Keratinocyte (primary cell): ENCODE results near the gene HAT1. TPM values are rescaled to one million over a fixed set of nuclear protein-coding genes. Genes with fewer than 3 reads are reported as not detected.

Source experiments
- DNase-seq: peaks from one replicate; pipeline ENCODE4 v3.0.0-alpha.2; 2011; ENCODE audit warnings: low read depth, missing footprints, low spot score
- FAIRE-seq: peaks from 2 replicates; lab custom pipeline; 2011; peaks lifted over from hg19 to GRCh38; lab: Jason Lieb, UNC
- H2AFZ ChIP-seq: 2 replicates; pipeline ENCODE4 v1.6.0; 2012; ENCODE audit warnings: low read length, control low read depth, inconsistent platforms; ENCODE audit not compliant: control insufficient read depth
- H3K27ac ChIP-seq: 2 replicates; pipeline ENCODE4 v1.5.1; 2011; ENCODE audit warnings: low read length; ENCODE audit not compliant: control insufficient read depth, insufficient read depth
- H3K27me3 ChIP-seq: 3 replicates; pipeline ENCODE4 v1.6.0; 2011; ENCODE audit warnings: low read length; ENCODE audit not compliant: control insufficient read depth, insufficient read depth; ENCODE audit errors: extremely low read depth
- H3K36me3 ChIP-seq, 2 experiments: 2 replicates in 1 of 2; 3 replicates in 1 of 2; pipeline ENCODE4 v1.5.1; 2011; ENCODE audit warnings: low read length in 2 of 2, mild to moderate bottlenecking in 1 of 2; ENCODE audit not compliant: control insufficient read depth in 2 of 2, insufficient read depth in 2 of 2; ENCODE audit errors: extremely low read depth in 1 of 2
- H3K4me1 ChIP-seq: 3 replicates; pipeline ENCODE4 v1.5.1; 2011; ENCODE audit warnings: low read length; ENCODE audit not compliant: control insufficient read depth, insufficient read depth; ENCODE audit errors: extremely low read depth
- H3K4me2 ChIP-seq: 3 replicates; pipeline ENCODE4 v1.6.0; 2011; ENCODE audit warnings: low read depth, low read length; ENCODE audit not compliant: control insufficient read depth, insufficient read depth; ENCODE audit errors: extremely low read depth
- H3K4me3 ChIP-seq, 3 experiments: fragments of 200-600 bp in 1 of 3; sonication (generic) in 1 of 3; 2 replicates in 2 of 3; 3 replicates in 1 of 3; pipeline ENCODE4 v1.5.1; 2011 to 2016; ENCODE audit warnings: low read length in 3 of 3, mild to moderate bottlenecking in 3 of 3, control low read depth in 2 of 3, inconsistent platforms in 1 of 3, low read depth in 1 of 3, mixed read lengths in 1 of 3, mixed run types in 1 of 3, moderate library complexity in 1 of 3; ENCODE audit not compliant: control insufficient read depth in 2 of 3, insufficient read depth in 2 of 3; ENCODE audit errors: extremely low read depth in 1 of 3
- H3K79me2 ChIP-seq: 2 replicates; pipeline ENCODE4 v1.6.0; 2012; ENCODE audit warnings: low read length; ENCODE audit not compliant: control insufficient read depth, insufficient read depth
- H3K9ac ChIP-seq: 3 replicates; pipeline ENCODE4 v1.6.0; 2011; ENCODE audit warnings: low read length; ENCODE audit not compliant: control insufficient read depth, insufficient read depth; ENCODE audit errors: extremely low read depth
- H3K9me1 ChIP-seq: 3 replicates; pipeline ENCODE4 v1.6.0; 2011; ENCODE audit warnings: low read length; ENCODE audit not compliant: control insufficient read depth, insufficient read depth; ENCODE audit errors: extremely low read depth
- H3K9me3 ChIP-seq: 2 replicates; pipeline ENCODE4 v1.5.1; 2012; ENCODE audit warnings: low read depth, low read length; ENCODE audit not compliant: control insufficient read depth
- H4K20me1 ChIP-seq: 3 replicates; pipeline ENCODE4 v1.6.0; 2011; ENCODE audit warnings: low read length; ENCODE audit not compliant: control insufficient read depth, insufficient read depth; ENCODE audit errors: extremely low read depth
- EZH2 ChIP-seq: IDR thresholded peaks from one replicate; pipeline ENCODE4 v1.6.1; 2012; ENCODE audit warnings: inconsistent platforms, mild to moderate bottlenecking, low read length, moderate library complexity
- dilution Hi-C: fragments of 300-500 bp; cut with MboI; formaldehyde crosslinking; loops from one replicate; pipeline ENCODE4 v1.7.0; 2020; ENCODE audit warnings: low sequenced_read_pairs; ENCODE audit not compliant: extremely low pct_ligation_motif_present
- polyA plus RNA-seq, 5 experiments: library from polyadenylated mRNA; depleted of rRNA in 3 of 5; stranded (reverse) in 3 of 5; stranded (forward) in 1 of 5; unstranded in 1 of 5; fragments of >200 nt; gene quantifications; 1 replicate in 1 of 5; 2 replicates in 3 of 5; 3 replicates in 1 of 5; pipeline versions ENCODE4 v1.2.1 to v1.2.3, GENCODE V29; 2011 to 2012; ENCODE audit warnings: missing spikeins in 2 of 5, low read depth in 1 of 5, low replicate concordance in 1 of 5
- TF ChIP-seq, protein P1 (sequence below), 3 experiments: IDR thresholded peaks in 1 of 3; conservative IDR thresholded peaks in 1 of 3; optimal IDR thresholded peaks in 1 of 3; 2 replicates in 2 of 3; 3 replicates in 1 of 3; pipeline versions ENCODE3 to v1.5.1; 2011; ENCODE audit warnings: low read length in 3 of 3, mild to moderate bottlenecking in 3 of 3, moderate library complexity in 2 of 3, control low read depth in 1 of 3, inconsistent platforms in 1 of 3; ENCODE audit not compliant: insufficient read depth in 2 of 3; ENCODE audit errors: extremely low read depth in 1 of 3

HAT1 gene
- polyA plus RNA-seq, 1 donor (not counting 4 experiments of a cell fraction or from before 2014, with no cell fraction given): 91.2 TPM

DNA sequence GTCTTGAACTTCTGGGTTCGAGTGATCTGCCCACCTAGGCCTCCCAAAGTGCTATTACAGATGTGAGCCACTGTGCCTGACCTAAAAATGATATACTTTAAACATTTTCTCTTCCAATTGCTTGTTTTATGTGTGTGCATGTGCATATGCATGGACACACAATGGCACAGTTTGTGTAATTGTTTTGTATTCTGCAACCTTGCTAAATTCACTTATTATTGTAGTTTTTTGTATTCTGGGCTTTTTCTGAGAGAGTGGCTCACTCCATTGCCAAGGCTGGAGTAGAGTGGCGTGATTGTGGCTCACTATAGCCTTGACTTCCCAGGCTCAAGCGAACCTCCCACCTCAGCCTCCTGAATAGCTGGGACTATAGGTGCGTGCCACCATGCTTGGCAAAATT lies 8.1 kb downstream of the HAT1 start:
- Histone ChIP-seq H4K20me1 (no peaks in the 10 kb centered on the region), H2AFZ (no peak overlapping the region), H3K36me3 (no peaks in the 10 kb centered on the region), H3K4me3 (no peak overlapping the region), H3K4me1 (no peaks in the 10 kb centered on the region), H3K9ac (no peak overlapping the region), H3K4me2 (no peak overlapping the region), H3K9me1 (no peaks in the 10 kb centered on the region), H3K27ac (no peak overlapping the region), H3K27me3 (no peaks in the 10 kb centered on the region), H3K9me3 (no peaks in the 10 kb centered on the region), H3K79me2 (peaks cover 70% of the 10 kb centered on the region)
- DNase-seq: no peak
- FAIRE-seq: no peak
- TF ChIP-seq, protein P1, sequence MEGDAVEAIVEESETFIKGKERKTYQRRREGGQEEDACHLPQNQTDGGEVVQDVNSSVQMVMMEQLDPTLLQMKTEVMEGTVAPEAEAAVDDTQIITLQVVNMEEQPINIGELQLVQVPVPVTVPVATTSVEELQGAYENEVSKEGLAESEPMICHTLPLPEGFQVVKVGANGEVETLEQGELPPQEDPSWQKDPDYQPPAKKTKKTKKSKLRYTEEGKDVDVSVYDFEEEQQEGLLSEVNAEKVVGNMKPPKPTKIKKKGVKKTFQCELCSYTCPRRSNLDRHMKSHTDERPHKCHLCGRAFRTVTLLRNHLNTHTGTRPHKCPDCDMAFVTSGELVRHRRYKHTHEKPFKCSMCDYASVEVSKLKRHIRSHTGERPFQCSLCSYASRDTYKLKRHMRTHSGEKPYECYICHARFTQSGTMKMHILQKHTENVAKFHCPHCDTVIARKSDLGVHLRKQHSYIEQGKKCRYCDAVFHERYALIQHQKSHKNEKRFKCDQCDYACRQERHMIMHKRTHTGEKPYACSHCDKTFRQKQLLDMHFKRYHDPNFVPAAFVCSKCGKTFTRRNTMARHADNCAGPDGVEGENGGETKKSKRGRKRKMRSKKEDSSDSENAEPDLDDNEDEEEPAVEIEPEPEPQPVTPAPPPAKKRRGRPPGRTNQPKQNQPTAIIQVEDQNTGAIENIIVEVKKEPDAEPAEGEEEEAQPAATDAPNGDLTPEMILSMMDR (optimal IDR thresholded peaks at IDR 0.05 in 1 of 3, IDR thresholded peaks at IDR 0.05 in 1 of 3, conservative IDR thresholded peaks at IDR 0.05 in 1 of 3; ENCODE audit: extremely low read depth in 1 of 3, insufficient read depth in 2 of 3, low read length in 3 of 3): no peak
- no peak for TF ChIP-seq EZH2
- dilution Hi-C loops: no loop called here

DNA sequence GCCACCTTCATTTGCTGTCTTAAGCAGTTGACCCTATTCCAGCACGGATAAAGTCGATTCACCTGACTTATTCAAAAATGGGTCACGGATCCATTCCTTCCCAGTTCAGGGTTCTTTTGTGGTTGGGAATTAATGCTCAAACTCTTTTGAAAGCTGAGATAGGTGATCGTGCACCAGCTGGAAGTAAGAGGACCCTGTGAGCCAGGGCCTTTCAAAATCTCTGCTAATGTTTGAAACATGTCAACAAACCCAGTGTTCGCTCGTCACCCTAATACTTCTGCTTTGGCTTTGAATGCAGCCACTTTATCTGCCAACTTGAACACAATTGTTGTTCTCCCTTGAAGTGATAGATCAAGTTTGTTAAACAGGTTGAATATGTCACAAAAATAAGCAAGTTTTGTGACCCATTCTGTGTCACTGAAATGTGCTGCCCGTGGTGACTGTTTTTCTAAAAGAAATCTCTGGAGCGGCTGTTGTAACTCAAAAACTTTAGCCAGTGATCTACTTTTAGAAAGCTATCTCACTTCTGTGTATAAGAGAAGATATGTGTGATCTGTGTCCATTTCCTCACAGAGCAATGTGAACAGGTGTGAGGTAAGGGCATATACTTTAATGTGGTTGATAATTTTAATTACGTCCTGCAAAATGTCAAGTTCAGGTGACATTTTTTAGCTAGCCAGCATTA lies 16.9 kb downstream of the HAT1 start:
- Histone ChIP-seq H3K4me3 (no peak overlapping the region), H3K9ac (no peak overlapping the region), H3K9me3 (no peaks in the 10 kb centered on the region), H4K20me1 (peaks cover 3% of the 10 kb centered on the region), H3K4me2 (no peak overlapping the region), H2AFZ (no peak overlapping the region), H3K27ac (no peak overlapping the region), H3K9me1 (no peaks in the 10 kb centered on the region), H3K27me3 (no peaks in the 10 kb centered on the region), H3K79me2 (peaks cover 59% of the 10 kb centered on the region), H3K4me1 (no peaks in the 10 kb centered on the region), H3K36me3 (peaks cover 0 to 5% of the 10 kb centered on the region in 2 experiments)
- no peak for FAIRE-seq
- dilution Hi-C loops: no loop called here
- no peak for TF ChIP-seq EZH2
- TF ChIP-seq, protein P1 (optimal IDR thresholded peaks at IDR 0.05 in 1 of 3, IDR thresholded peaks at IDR 0.05 in 1 of 3, conservative IDR thresholded peaks at IDR 0.05 in 1 of 3; ENCODE audit: extremely low read depth in 1 of 3, insufficient read depth in 2 of 3, low read length in 3 of 3): no peak
- no peak for DNase-seq
